Mucosa of gallbladder (tissue), 1 donor: ENCODE data around the gene METTL25. TPM values are rescaled to one million over a fixed set of nuclear protein-coding genes. Genes with fewer than 3 reads are reported as not detected.

Experiments
- DNase-seq: peaks from one replicate; pipeline ENCODE4 v3.0.0-alpha.2; 2020; ENCODE audit warnings: low spot score
- total RNA-seq: library from RNA; stranded (reverse); gene quantifications from one replicate; pipeline ENCODE4 v1.2.1, GENCODE V29; 2021
- donor health status: DM: no; HTN: no; CAD: no.

METTL25 gene
- total RNA-seq, 1 donor from 2014 or later, result 14.0 TPM

GRCh38 chr12:82470906-82471512, 112.7 kb downstream of the METTL25 start:
- DNase-seq, result no peak

GRCh38 chr12:82473111-82473754, 114.9 kb downstream of the METTL25 start:
- no peak for DNase-seq

- DNase-seq, result no peak
These were observed 116.0 kb downstream of the METTL25 start for GRCh38 chr12:82474181-82474797.

- no peak for DNase-seq
These were observed 116.5 kb downstream of the METTL25 start for GRCh38 chr12:82474798-82475184.

- DNase-seq, result no peak
These were observed 116.9 kb downstream of the METTL25 start for GRCh38 chr12:82475211-82475610.

- no peak for DNase-seq
These were observed 118.2 kb downstream of the METTL25 start for GRCh38 chr12:82476511-82476910.

GRCh38 chr12:82479511-82479910, 121.2 kb downstream of the METTL25 start:
- DNase-seq, result no peak

- DNase-seq, result no peak
These were observed 122.3 kb downstream of the METTL25 start for GRCh38 chr12:82480606-82481005.

- no peak for DNase-seq
These were observed 123.6 kb downstream of the METTL25 start for GRCh38 chr12:82481954-82482353.

GRCh38 chr12:82486524-82487235, 128.4 kb downstream of the METTL25 start:
- DNase-seq, result no peak

- DNase-seq, result no peak
These were observed 146.1 kb downstream of the METTL25 start for GRCh38 chr12:82504409-82504808.

GRCh38 chr12:82505150-82505549, 146.8 kb downstream of the METTL25 start:
- no peak for DNase-seq

GRCh38 chr12:82507686-82508085, 149.4 kb downstream of the METTL25 start:
- DNase-seq, result no peak

GRCh38 chr12:82510386-82510785, 152.1 kb downstream of the METTL25 start:
- DNase-seq, result no peak

- DNase-seq, result no peak
These were observed 156.6 kb downstream of the METTL25 start for GRCh38 chr12:82514880-82515279.

GRCh38 chr12:82515652-82516051, 157.3 kb downstream of the METTL25 start:
- no peak for DNase-seq

- DNase-seq, result no peak
These were observed 158.7 kb downstream of the METTL25 start for GRCh38 chr12:82517027-82517426.

GRCh38 chr12:82517808-82518207, 159.5 kb downstream of the METTL25 start:
- no peak for DNase-seq

GRCh38 chr12:82519510-82519909, 161.2 kb downstream of the METTL25 start:
- no peak for DNase-seq

- no peak for DNase-seq
These were observed 164.0 kb downstream of the METTL25 start for GRCh38 chr12:82522285-82522684.

- no peak for DNase-seq
These were observed 164.4 kb downstream of the METTL25 start for GRCh38 chr12:82522762-82523161.

- no peak for DNase-seq
These were observed 165.7 kb downstream of the METTL25 start for GRCh38 chr12:82523996-82524395.

- DNase-seq, result no peak
These were observed 166.3 kb downstream of the METTL25 start for GRCh38 chr12:82524641-82525040.
